ENCODE measurements around the gene SNN. TPM values are rescaled to one million over a fixed set of nuclear protein-coding genes. Genes with fewer than 3 reads are reported as not detected.

Gene SNN
- total RNA-seq, 1 donor: 13.8 TPM

GRCh38 chr16:11677959-11678881, 10.0 kb downstream of the SNN start:
- no peak for DNase-seq (ENCODE audit: insufficient read length, low spot score, missing footprints)
- Histone ChIP-seq H3K27me3 (ENCODE audit: insufficient read depth, low read length) (no peaks in the 10 kb centered on the region), H3K79me2 (ENCODE audit: insufficient read depth, low read length) (peaks cover 25% of the 10 kb centered on the region), H3K27ac (ENCODE audit: low read depth, low read length) (peak overlapping the region; percentile 56), H3K4me3 (ENCODE audit: insufficient read depth, low read length) (no peak overlapping the region), H3K9me3 (ENCODE audit: low read depth, low read length) (no peaks in the 10 kb centered on the region), H2AFZ (ENCODE audit: low read length) (no peak overlapping the region), H3K36me3 (ENCODE audit: insufficient read depth, low read length) (peaks cover 33% of the 10 kb centered on the region), H3K4me1 (ENCODE audit: insufficient read depth, low read length) (peaks cover 30% of the 10 kb centered on the region), H4K20me1 (ENCODE audit: insufficient read depth, low read length) (peaks cover 73% of the 10 kb centered on the region), H3K4me2 (ENCODE audit: insufficient read depth, low read length) (peak overlapping the region; percentile 3)
- no peak for TF ChIP-seq CTCF (IDR thresholded peaks at IDR 0.05; ENCODE audit: extremely low read depth, low read depth, low read length)

GRCh38 chr16:11679250-11679649, 11.0 kb downstream of the SNN start:
- peaks cover 66% of the 10 kb centered on the region for H4K20me1 ChIP-seq (ENCODE audit: insufficient read depth, low read length)
- H3K9me3 ChIP-seq (ENCODE audit: low read depth, low read length): no peaks in the 10 kb centered on the region
- H3K4me1 ChIP-seq (ENCODE audit: insufficient read depth, low read length): peaks cover 32% of the 10 kb centered on the region
- H3K4me3 ChIP-seq (ENCODE audit: insufficient read depth, low read length): no peak overlapping the region
- no peak overlapping the region for H3K27ac ChIP-seq (ENCODE audit: low read depth, low read length)
- DNase-seq (ENCODE audit: insufficient read length, low spot score, missing footprints): no peak
- H3K4me2 ChIP-seq (ENCODE audit: insufficient read depth, low read length): no peak overlapping the region
- TF ChIP-seq CTCF (IDR thresholded peaks at IDR 0.05; ENCODE audit: extremely low read depth, low read depth, low read length): no peak
- H3K79me2 ChIP-seq (ENCODE audit: insufficient read depth, low read length): peaks cover 25% of the 10 kb centered on the region
- H3K36me3 ChIP-seq (ENCODE audit: insufficient read depth, low read length): peaks cover 43% of the 10 kb centered on the region
- no peaks in the 10 kb centered on the region for H3K27me3 ChIP-seq (ENCODE audit: insufficient read depth, low read length)
- H2AFZ ChIP-seq (ENCODE audit: low read length): no peak overlapping the region

GRCh38 chr16:11679941-11680911, 12.0 kb downstream of the SNN start:
- no peak overlapping the region for H2AFZ ChIP-seq (ENCODE audit: low read length)
- H3K27ac ChIP-seq (ENCODE audit: low read depth, low read length): no peak overlapping the region
- no peaks in the 10 kb centered on the region for H3K9me3 ChIP-seq (ENCODE audit: low read depth, low read length)
- H3K36me3 ChIP-seq (ENCODE audit: insufficient read depth, low read length): peaks cover 52% of the 10 kb centered on the region
- no peak overlapping the region for H3K4me2 ChIP-seq (ENCODE audit: insufficient read depth, low read length)
- H3K27me3 ChIP-seq (ENCODE audit: insufficient read depth, low read length): no peaks in the 10 kb centered on the region
- no peak for DNase-seq (ENCODE audit: insufficient read length, low spot score, missing footprints)
- H4K20me1 ChIP-seq (ENCODE audit: insufficient read depth, low read length): peaks cover 65% of the 10 kb centered on the region
- peaks cover 23% of the 10 kb centered on the region for H3K79me2 ChIP-seq (ENCODE audit: insufficient read depth, low read length)
- TF ChIP-seq CTCF (IDR thresholded peaks at IDR 0.05; ENCODE audit: extremely low read depth, low read depth, low read length): no peak
- H3K4me3 ChIP-seq (ENCODE audit: insufficient read depth, low read length): no peak overlapping the region
- H3K4me1 ChIP-seq (ENCODE audit: insufficient read depth, low read length): peaks cover 32% of the 10 kb centered on the region

All from osteoblast (primary cell).